Measurements from ENCODE around the gene IFT88. TPM values are rescaled to one million over a fixed set of nuclear protein-coding genes. Genes with fewer than 3 reads are reported as not detected.
"Not testable (repeated sequence)": the region's sequence is repeated elsewhere in the genome, so short reads cannot be mapped to it uniquely, and the experiment has no call there.

IFT88 gene
- total RNA-seq, 1 experiment from 2014 or later = 2.9 TPM

GRCh38 chr13:20673715-20674114 is 106.8 kb downstream of the IFT88 start:
- DNase-seq (ENCODE audit: low read depth) = no peak
- in situ Hi-C loops (cut with HindIII; ENCODE audit: low pct_unique_long_range_greater_than_20kb, low sequenced_read_pairs) = no loop called here

GRCh38 chr13:20676213-20676612 is 109.3 kb downstream of the IFT88 start:
- no peak for DNase-seq (ENCODE audit: low read depth)
- in situ Hi-C loops (cut with HindIII; ENCODE audit: low pct_unique_long_range_greater_than_20kb, low sequenced_read_pairs) = no loop called here

GRCh38 chr13:20678606-20679005 is 111.6 kb downstream of the IFT88 start:
- DNase-seq (ENCODE audit: low read depth); in situ Hi-C loops (cut with HindIII; ENCODE audit: low pct_unique_long_range_greater_than_20kb, low sequenced_read_pairs): not testable (repeated sequence)

GRCh38 chr13:20679879-20680278 is 112.9 kb downstream of the IFT88 start:
- in situ Hi-C loops (cut with HindIII; ENCODE audit: low pct_unique_long_range_greater_than_20kb, low sequenced_read_pairs) = no loop called here
- no peak for DNase-seq (ENCODE audit: low read depth)

- in situ Hi-C loops (cut with HindIII; ENCODE audit: low pct_unique_long_range_greater_than_20kb, low sequenced_read_pairs) = no loop called here
- DNase-seq (ENCODE audit: low read depth) = no peak
Measured at GRCh38 chr13:20680416-20681080, 113.6 kb downstream of the IFT88 start.

- DNase-seq (ENCODE audit: low read depth); in situ Hi-C loops (cut with HindIII; ENCODE audit: low pct_unique_long_range_greater_than_20kb, low sequenced_read_pairs): not testable (repeated sequence)
Measured at GRCh38 chr13:20681481-20681880, 114.5 kb downstream of the IFT88 start.

GRCh38 chr13:20682061-20682460 is 115.1 kb downstream of the IFT88 start:
- no peak for DNase-seq (ENCODE audit: low read depth)
- in situ Hi-C loops (cut with HindIII; ENCODE audit: low pct_unique_long_range_greater_than_20kb, low sequenced_read_pairs) = no loop called here

GRCh38 chr13:20684041-20684440 is 117.1 kb downstream of the IFT88 start:
- no peak for DNase-seq (ENCODE audit: low read depth)
- in situ Hi-C loops (cut with HindIII; ENCODE audit: low pct_unique_long_range_greater_than_20kb, low sequenced_read_pairs) = no loop called here

GRCh38 chr13:20684546-20684945 is 117.6 kb downstream of the IFT88 start:
- no peak for DNase-seq (ENCODE audit: low read depth)
- in situ Hi-C loops (cut with HindIII; ENCODE audit: low pct_unique_long_range_greater_than_20kb, low sequenced_read_pairs) = no loop called here

GRCh38 chr13:20685092-20685491 is 118.1 kb downstream of the IFT88 start:
- in situ Hi-C loops (cut with HindIII; ENCODE audit: low pct_unique_long_range_greater_than_20kb, low sequenced_read_pairs) = no loop called here

GRCh38 chr13:20686167-20686566 is 119.2 kb downstream of the IFT88 start:
- no peak for DNase-seq (ENCODE audit: low read depth)
- in situ Hi-C loops (cut with HindIII; ENCODE audit: low pct_unique_long_range_greater_than_20kb, low sequenced_read_pairs) = no loop called here

More at GRCh38 chr13:20685092-20685491, 118.1 kb downstream of the IFT88 start:
- DNase-seq (ENCODE audit: low read depth) = no peak

GRCh38 chr13:20686863-20687579 is 120.1 kb downstream of the IFT88 start:
- in situ Hi-C loops (cut with HindIII; ENCODE audit: low pct_unique_long_range_greater_than_20kb, low sequenced_read_pairs) = no loop called here
- no peak for DNase-seq (ENCODE audit: low read depth)

- in situ Hi-C loops (cut with HindIII; ENCODE audit: low pct_unique_long_range_greater_than_20kb, low sequenced_read_pairs) = no loop called here
- no peak for DNase-seq (ENCODE audit: low read depth)
Measured at GRCh38 chr13:20689291-20689690, 122.3 kb downstream of the IFT88 start.

- no peak for DNase-seq (ENCODE audit: low read depth)
- in situ Hi-C loops (cut with HindIII; ENCODE audit: low pct_unique_long_range_greater_than_20kb, low sequenced_read_pairs) = no loop called here
Measured at GRCh38 chr13:20691616-20692015, 124.7 kb downstream of the IFT88 start.

- no peak for DNase-seq (ENCODE audit: low read depth)
- in situ Hi-C loops (cut with HindIII; ENCODE audit: low pct_unique_long_range_greater_than_20kb, low sequenced_read_pairs) = no loop called here
Measured at GRCh38 chr13:20696073-20696472, 129.1 kb downstream of the IFT88 start.

GRCh38 chr13:20699715-20700114 is 132.8 kb downstream of the IFT88 start:
- DNase-seq (ENCODE audit: low read depth) = no peak
- in situ Hi-C loops (cut with HindIII; ENCODE audit: low pct_unique_long_range_greater_than_20kb, low sequenced_read_pairs) = no loop called here

GRCh38 chr13:20700288-20700687 is 133.3 kb downstream of the IFT88 start:
- DNase-seq (ENCODE audit: low read depth) = no peak
- in situ Hi-C loops (cut with HindIII; ENCODE audit: low pct_unique_long_range_greater_than_20kb, low sequenced_read_pairs) = no loop called here

- no peak for DNase-seq (ENCODE audit: low read depth)
- in situ Hi-C loops (cut with HindIII; ENCODE audit: low pct_unique_long_range_greater_than_20kb, low sequenced_read_pairs) = no loop called here
Measured at GRCh38 chr13:20701461-20701860, 134.5 kb downstream of the IFT88 start.

GRCh38 chr13:20702530-20702914 is 135.6 kb downstream of the IFT88 start:
- in situ Hi-C loops (cut with HindIII; ENCODE audit: low pct_unique_long_range_greater_than_20kb, low sequenced_read_pairs) = no loop called here

More at GRCh38 chr13:20702530-20702914, 135.6 kb downstream of the IFT88 start:
- DNase-seq (ENCODE audit: low read depth) = no peak

Measured in Caki2 (cell line).